Measurements from ENCODE around the gene CMIP. TPM values are rescaled to one million over a fixed set of nuclear protein-coding genes. Genes with fewer than 3 reads are reported as not detected.

Gene CMIP
- total RNA-seq, 1 donor from 2014 or later, result 45.8 TPM

GRCh38 chr16:81647527-81647926 is 202.9 kb downstream of the CMIP start:
- H3K27me3 Mint-ChIP-seq (ENCODE audit: insufficient read depth), result no peaks in the 10 kb centered on the region

GRCh38 chr16:81649561-81650184 is 205.1 kb downstream of the CMIP start:
- peak overlapping the region; percentile 11 for H3K27ac Mint-ChIP-seq
- peaks cover 13% of the 10 kb centered on the region for H3K36me3 Mint-ChIP-seq (ENCODE audit: low read depth)
- intact Hi-C loops (cut with micrococcal nuclease), result no loop called here
- no peak overlapping the region for H3K4me3 Mint-ChIP-seq
- H3K4me1 Mint-ChIP-seq (ENCODE audit: low read depth), result peaks cover 13% of the 10 kb centered on the region
- no peak for DNase-seq (ENCODE audit: low spot score)
- no peaks in the 10 kb centered on the region for H3K27me3 Mint-ChIP-seq (ENCODE audit: insufficient read depth)
- H3K9me3 Mint-ChIP-seq, result no peaks in the 10 kb centered on the region

More at GRCh38 chr16:81647527-81647926, 202.9 kb downstream of the CMIP start:
- Mint-ChIP-seq H3K9me3 (no peaks in the 10 kb centered on the region), H3K36me3 (ENCODE audit: low read depth) (peaks cover 15% of the 10 kb centered on the region), H3K4me1 (ENCODE audit: low read depth) (peaks cover 15% of the 10 kb centered on the region), H3K4me3 (no peak overlapping the region), H3K27ac (no peak overlapping the region)
- intact Hi-C loops (cut with micrococcal nuclease), result no loop called here
- DNase-seq (ENCODE audit: low spot score), result no peak

- peaks cover 13% of the 10 kb centered on the region for H3K36me3 Mint-ChIP-seq (ENCODE audit: low read depth)
- H3K27me3 Mint-ChIP-seq (ENCODE audit: insufficient read depth), result no peaks in the 10 kb centered on the region
Measured at GRCh38 chr16:81650281-81650680, 205.7 kb downstream of the CMIP start.

GRCh38 chr16:81650982-81651562 is 206.5 kb downstream of the CMIP start:
- Mint-ChIP-seq H3K36me3 (ENCODE audit: low read depth) (peaks cover 13% of the 10 kb centered on the region), H3K4me3 (no peak overlapping the region), H3K9me3 (no peaks in the 10 kb centered on the region), H3K27me3 (ENCODE audit: insufficient read depth) (no peaks in the 10 kb centered on the region), H3K4me1 (ENCODE audit: low read depth) (peaks cover 14% of the 10 kb centered on the region), H3K27ac (no peak overlapping the region)
- no peak for DNase-seq (ENCODE audit: low spot score)
- intact Hi-C loops (cut with micrococcal nuclease), result no loop called here

More at GRCh38 chr16:81650281-81650680, 205.7 kb downstream of the CMIP start:
- intact Hi-C loops (cut with micrococcal nuclease), result no loop called here
- H3K9me3 Mint-ChIP-seq, result no peaks in the 10 kb centered on the region
- peaks cover 14% of the 10 kb centered on the region for H3K4me1 Mint-ChIP-seq (ENCODE audit: low read depth)
- no peak for DNase-seq (ENCODE audit: low spot score)
- H3K4me3 Mint-ChIP-seq, result no peak overlapping the region
- H3K27ac Mint-ChIP-seq, result peak overlapping the region; percentile 11

- no peak overlapping the region for H3K4me3 Mint-ChIP-seq
- H3K4me1 Mint-ChIP-seq (ENCODE audit: low read depth), result peaks cover 9% of the 10 kb centered on the region
- no peak overlapping the region for H3K27ac Mint-ChIP-seq
- intact Hi-C loops (cut with micrococcal nuclease), result no loop called here
- no peak for DNase-seq (ENCODE audit: low spot score)
- H3K27me3 Mint-ChIP-seq (ENCODE audit: insufficient read depth), result no peaks in the 10 kb centered on the region
- H3K36me3 Mint-ChIP-seq (ENCODE audit: low read depth), result peaks cover 9% of the 10 kb centered on the region
- H3K9me3 Mint-ChIP-seq, result no peaks in the 10 kb centered on the region
Measured at GRCh38 chr16:81651758-81652718, 207.4 kb downstream of the CMIP start.

- no peak for DNase-seq (ENCODE audit: low spot score)
- Mint-ChIP-seq H3K4me3 (no peak overlapping the region), H3K4me1 (ENCODE audit: low read depth) (peaks cover 9% of the 10 kb centered on the region), H3K27ac (no peak overlapping the region), H3K36me3 (ENCODE audit: low read depth) (peaks cover 9% of the 10 kb centered on the region), H3K27me3 (ENCODE audit: insufficient read depth) (no peaks in the 10 kb centered on the region), H3K9me3 (no peaks in the 10 kb centered on the region)
- intact Hi-C loops (cut with micrococcal nuclease), result no loop called here
Measured at GRCh38 chr16:81652798-81653505, 208.3 kb downstream of the CMIP start.

- Mint-ChIP-seq H3K4me1 (ENCODE audit: low read depth) (peaks cover 5% of the 10 kb centered on the region), H3K4me3 (no peak overlapping the region), H3K9me3 (no peaks in the 10 kb centered on the region), H3K27me3 (ENCODE audit: insufficient read depth) (no peaks in the 10 kb centered on the region), H3K27ac (no peak overlapping the region), H3K36me3 (ENCODE audit: low read depth) (peaks cover 11% of the 10 kb centered on the region)
- DNase-seq (ENCODE audit: low spot score), result no peak
- intact Hi-C loops (cut with micrococcal nuclease), result no loop called here
Measured at GRCh38 chr16:81654346-81654745, 209.7 kb downstream of the CMIP start.

GRCh38 chr16:81655469-81656162 is 211.0 kb downstream of the CMIP start:
- DNase-seq (ENCODE audit: low spot score), result no peak
- intact Hi-C loops (cut with micrococcal nuclease), result no loop called here
- Mint-ChIP-seq H3K36me3 (ENCODE audit: low read depth) (peaks cover 13% of the 10 kb centered on the region), H3K27me3 (ENCODE audit: insufficient read depth) (no peaks in the 10 kb centered on the region), H3K27ac (no peak overlapping the region), H3K4me3 (no peak overlapping the region), H3K9me3 (no peaks in the 10 kb centered on the region), H3K4me1 (ENCODE audit: low read depth) (peaks cover 5% of the 10 kb centered on the region)

GRCh38 chr16:81657224-81657623 is 212.6 kb downstream of the CMIP start:
- no peak overlapping the region for H3K27ac Mint-ChIP-seq
- intact Hi-C loops (cut with micrococcal nuclease), result no loop called here
- H3K36me3 Mint-ChIP-seq (ENCODE audit: low read depth), result peaks cover 13% of the 10 kb centered on the region
- DNase-seq (ENCODE audit: low spot score), result no peak
- no peak overlapping the region for H3K4me3 Mint-ChIP-seq
- H3K27me3 Mint-ChIP-seq (ENCODE audit: insufficient read depth), result no peaks in the 10 kb centered on the region
- peaks cover 5% of the 10 kb centered on the region for H3K4me1 Mint-ChIP-seq (ENCODE audit: low read depth)
- no peaks in the 10 kb centered on the region for H3K9me3 Mint-ChIP-seq

- Mint-ChIP-seq H3K27ac (no peak overlapping the region), H3K9me3 (no peaks in the 10 kb centered on the region), H3K4me1 (ENCODE audit: low read depth) (peaks cover 5% of the 10 kb centered on the region), H3K36me3 (ENCODE audit: low read depth) (peaks cover 13% of the 10 kb centered on the region), H3K27me3 (ENCODE audit: insufficient read depth) (no peaks in the 10 kb centered on the region), H3K4me3 (no peak overlapping the region)
- no peak for DNase-seq (ENCODE audit: low spot score)
- intact Hi-C loops (cut with micrococcal nuclease), result no loop called here
Measured at GRCh38 chr16:81657781-81658180, 213.2 kb downstream of the CMIP start.

- DNase-seq (ENCODE audit: low spot score), result no peak
- H3K36me3 Mint-ChIP-seq (ENCODE audit: low read depth), result peaks cover 15% of the 10 kb centered on the region
- H3K4me1 Mint-ChIP-seq (ENCODE audit: low read depth), result peaks cover 5% of the 10 kb centered on the region
- no peak overlapping the region for H3K4me3 Mint-ChIP-seq
- H3K27me3 Mint-ChIP-seq (ENCODE audit: insufficient read depth), result no peaks in the 10 kb centered on the region
- no peak overlapping the region for H3K27ac Mint-ChIP-seq
- H3K9me3 Mint-ChIP-seq, result no peaks in the 10 kb centered on the region
- intact Hi-C loops (cut with micrococcal nuclease), result no loop called here
Measured at GRCh38 chr16:81658373-81658772, 213.8 kb downstream of the CMIP start.

- H3K4me1 Mint-ChIP-seq (ENCODE audit: low read depth), result peaks cover 5% of the 10 kb centered on the region
- intact Hi-C loops (cut with micrococcal nuclease), result no loop called here
- no peak overlapping the region for H3K4me3 Mint-ChIP-seq
- no peaks in the 10 kb centered on the region for H3K9me3 Mint-ChIP-seq
- DNase-seq (ENCODE audit: low spot score), result no peak
- H3K27ac Mint-ChIP-seq, result no peak overlapping the region
- no peaks in the 10 kb centered on the region for H3K27me3 Mint-ChIP-seq (ENCODE audit: insufficient read depth)
- H3K36me3 Mint-ChIP-seq (ENCODE audit: low read depth), result peaks cover 18% of the 10 kb centered on the region
Measured at GRCh38 chr16:81659249-81659648, 214.6 kb downstream of the CMIP start.
